Rectal smooth muscle tissue (tissue), 1 donor: ENCODE results near the gene BTN2A1.

Source experiments
- H3K27ac ChIP-seq: one replicate; pipeline ENCODE4 v1.7.0; 2013; ENCODE audit warnings: low read depth, low read length, inconsistent platforms
- H3K27me3 ChIP-seq: one replicate; pipeline ENCODE4 v1.7.0; 2013; ENCODE audit warnings: low read length; ENCODE audit not compliant: control insufficient read depth, insufficient read depth
- H3K36me3 ChIP-seq: one replicate; pipeline ENCODE4 v1.7.0; 2013; ENCODE audit warnings: low read length; ENCODE audit not compliant: control insufficient read depth, insufficient read depth
- H3K4me1 ChIP-seq: one replicate; pipeline ENCODE4 v1.7.0; 2013; ENCODE audit warnings: low read length; ENCODE audit not compliant: control insufficient read depth, insufficient read depth
- H3K4me3 ChIP-seq: one replicate; pipeline ENCODE4 v1.7.0; 2013; ENCODE audit warnings: low read length
- H3K9ac ChIP-seq: one replicate; pipeline ENCODE4 v1.7.0; 2013; ENCODE audit warnings: low read length

BTN2A1 gene

GRCh38 chr6:26476896-26477295, 19.1 kb downstream of the BTN2A1 start:
- H3K36me3 ChIP-seq = no peaks in the 10 kb centered on the region
- no peak overlapping the region for H3K27ac ChIP-seq
- no peak overlapping the region for H3K4me3 ChIP-seq
- no peaks in the 10 kb centered on the region for H3K27me3 ChIP-seq
- H3K9ac ChIP-seq = no peak overlapping the region
- peaks cover 3% of the 10 kb centered on the region for H3K4me1 ChIP-seq

- Histone ChIP-seq H3K9ac (no peak overlapping the region), H3K36me3 (no peaks in the 10 kb centered on the region), H3K27ac (no peak overlapping the region), H3K4me1 (peaks cover 3% of the 10 kb centered on the region), H3K27me3 (no peaks in the 10 kb centered on the region), H3K4me3 (no peak overlapping the region)
These were observed 19.7 kb downstream of the BTN2A1 start for GRCh38 chr6:26477426-26477825.

DNA sequence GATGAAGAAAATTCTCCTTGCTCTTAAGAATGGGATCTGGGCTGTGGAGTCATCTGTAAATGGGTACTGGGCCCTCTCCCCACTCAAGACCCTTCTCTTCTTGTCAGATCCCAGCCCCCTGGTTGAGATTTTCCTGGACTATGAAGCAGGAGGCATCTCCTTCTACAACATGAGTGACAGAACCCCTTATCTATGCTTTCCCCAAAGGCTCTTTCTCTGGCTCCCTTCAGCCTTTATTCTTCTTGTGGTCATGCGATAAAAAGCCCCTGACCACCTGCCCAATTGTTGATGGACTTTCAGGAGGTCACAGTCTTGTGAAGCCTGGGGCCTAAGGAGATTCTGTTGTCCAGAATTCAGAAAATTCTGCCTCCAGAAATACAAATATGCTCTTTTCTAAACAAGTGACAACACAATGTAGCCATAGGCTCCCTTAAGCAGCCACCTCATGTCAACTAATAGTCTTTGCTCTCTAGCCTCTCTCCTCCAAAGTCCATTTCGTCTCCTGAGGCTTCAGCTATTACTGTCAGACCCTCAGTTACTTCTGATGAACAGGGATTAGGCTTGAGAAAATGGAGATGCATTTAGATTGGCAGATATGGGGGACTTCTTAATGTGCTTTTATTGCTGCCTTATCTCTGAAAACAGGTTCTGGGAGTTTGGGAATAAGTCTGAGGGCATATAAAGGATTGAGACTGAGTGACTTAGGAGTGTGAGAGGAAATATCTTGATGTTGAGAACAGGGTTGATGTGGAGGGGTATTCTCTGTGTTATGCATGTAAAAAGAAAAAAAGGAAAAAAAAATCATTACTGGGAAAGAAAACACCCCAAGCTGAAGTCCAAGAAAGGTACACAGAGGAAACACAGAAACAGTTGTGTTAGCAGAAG, 20.6 kb downstream of the BTN2A1 start:
- Histone ChIP-seq H3K36me3 (no peaks in the 10 kb centered on the region), H3K27ac (no peak overlapping the region), H3K27me3 (no peaks in the 10 kb centered on the region), H3K4me3 (no peak overlapping the region), H3K4me1 (peaks cover 3% of the 10 kb centered on the region), H3K9ac (no peak overlapping the region)

GRCh38 chr6:26478985-26479278, 21.2 kb downstream of the BTN2A1 start:
- no peaks in the 10 kb centered on the region for H3K27me3 ChIP-seq
- peaks cover 3% of the 10 kb centered on the region for H3K4me1 ChIP-seq
- no peak overlapping the region for H3K4me3 ChIP-seq
- no peak overlapping the region for H3K9ac ChIP-seq
- H3K27ac ChIP-seq = no peak overlapping the region
- no peaks in the 10 kb centered on the region for H3K36me3 ChIP-seq

DNA sequence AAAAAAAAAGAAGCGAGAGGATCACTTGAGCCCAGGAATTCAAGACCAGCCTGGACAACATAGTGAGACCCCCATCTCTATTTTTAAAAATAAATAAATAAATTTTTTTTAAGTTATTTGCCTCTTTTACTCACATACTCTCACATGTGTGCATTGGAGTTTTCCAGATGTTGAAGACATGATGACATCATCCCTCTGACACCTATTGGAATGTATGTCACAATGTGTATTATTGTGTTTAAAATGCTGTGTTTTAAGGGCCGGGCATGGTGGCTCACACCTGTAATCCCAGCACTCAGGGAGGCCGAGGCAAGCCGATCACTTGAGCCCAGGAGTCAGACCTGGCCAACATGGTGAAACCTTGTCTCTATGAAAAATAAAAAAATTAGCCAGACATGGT, 24.6 kb downstream of the BTN2A1 start:
- no peaks in the 10 kb centered on the region for H3K27me3 ChIP-seq
- no peaks in the 10 kb centered on the region for H3K4me1 ChIP-seq
- H3K36me3 ChIP-seq = no peaks in the 10 kb centered on the region
- H3K27ac ChIP-seq = no peak overlapping the region
- H3K4me3 ChIP-seq = no peak overlapping the region
- no peak overlapping the region for H3K9ac ChIP-seq

DNA sequence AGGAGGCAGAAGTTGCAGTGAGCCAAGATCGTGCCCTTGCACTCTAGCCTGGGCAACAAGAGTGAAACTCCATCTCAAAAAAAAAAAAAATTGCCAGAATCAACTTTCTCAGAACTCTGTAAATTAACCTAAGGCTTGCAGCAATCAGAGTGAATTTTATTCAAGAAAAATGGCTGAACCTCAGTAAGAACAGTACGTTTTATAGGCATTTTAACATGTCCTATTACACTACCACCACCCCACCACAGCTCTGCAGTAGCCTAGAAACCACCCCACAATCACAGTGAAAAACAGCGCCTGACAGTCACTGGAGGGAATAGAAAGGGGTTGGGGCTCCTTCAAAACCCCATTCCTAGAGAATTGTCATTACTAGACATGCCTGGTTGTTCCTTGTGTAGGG, 26.0 kb downstream of the BTN2A1 start:
- no peaks in the 10 kb centered on the region for H3K27me3 ChIP-seq
- H3K27ac ChIP-seq = no peak overlapping the region
- H3K36me3 ChIP-seq = no peaks in the 10 kb centered on the region
- H3K9ac ChIP-seq = no peak overlapping the region
- H3K4me3 ChIP-seq = no peak overlapping the region
- H3K4me1 ChIP-seq = no peaks in the 10 kb centered on the region

DNA sequence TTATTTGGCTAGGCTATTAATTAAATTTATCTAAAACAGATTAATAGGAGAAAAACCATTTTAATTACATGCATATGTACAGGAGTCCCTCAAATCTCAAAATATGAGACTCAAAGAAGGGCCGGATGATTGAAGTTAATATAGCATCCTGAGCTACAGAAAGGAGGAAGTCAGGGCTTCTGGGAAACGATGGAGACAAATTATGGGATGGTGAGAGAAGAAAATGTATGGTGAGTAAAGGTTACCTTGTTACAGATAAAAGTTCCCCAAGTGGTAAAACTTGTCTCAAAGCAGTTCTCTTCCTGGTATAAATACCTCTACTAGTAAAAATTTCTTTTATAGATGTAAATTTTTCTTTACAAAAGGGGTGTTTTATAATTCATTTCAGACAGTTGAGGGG, 26.4 kb downstream of the BTN2A1 start:
- H3K4me3 ChIP-seq = no peak overlapping the region
- H3K36me3 ChIP-seq = no peaks in the 10 kb centered on the region
- no peaks in the 10 kb centered on the region for H3K4me1 ChIP-seq
- H3K9ac ChIP-seq = no peak overlapping the region
- no peak overlapping the region for H3K27ac ChIP-seq
- no peaks in the 10 kb centered on the region for H3K27me3 ChIP-seq

DNA sequence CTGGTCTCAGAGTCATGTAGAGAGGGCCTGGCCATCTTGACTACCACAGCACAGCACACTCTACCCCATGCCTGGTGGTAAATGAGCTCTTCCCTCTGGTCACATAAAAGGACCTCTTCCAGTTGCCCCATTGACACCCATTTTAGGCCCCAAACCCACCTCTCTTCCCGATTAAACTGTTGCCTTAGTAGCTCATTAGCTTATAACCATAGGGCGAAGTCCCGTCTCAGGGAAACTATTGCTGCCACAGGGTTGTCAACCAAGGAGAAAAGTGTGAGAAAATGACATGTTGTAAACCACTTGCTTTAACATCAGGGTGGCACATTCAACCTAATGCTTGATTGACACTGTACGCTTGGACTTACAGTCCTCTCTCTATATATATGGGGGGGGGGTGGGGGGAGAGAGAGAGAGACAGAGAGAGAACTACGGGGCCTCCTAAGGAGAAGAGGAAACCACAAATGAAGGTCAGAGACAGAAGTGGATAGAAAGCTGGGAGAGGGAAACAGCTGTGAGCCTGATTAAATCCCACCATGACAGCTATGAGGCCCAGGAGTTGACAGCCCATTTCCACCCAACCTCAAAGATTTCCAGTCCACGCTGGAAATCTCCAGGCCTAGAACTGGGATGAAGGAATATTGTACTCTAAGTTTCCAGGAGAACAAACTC, 27.5 kb downstream of the BTN2A1 start:
- Histone ChIP-seq H3K27me3 (no peaks in the 10 kb centered on the region), H3K9ac (no peak overlapping the region), H3K4me1 (no peaks in the 10 kb centered on the region), H3K27ac (no peak overlapping the region), H3K36me3 (no peaks in the 10 kb centered on the region), H3K4me3 (no peak overlapping the region)

DNA sequence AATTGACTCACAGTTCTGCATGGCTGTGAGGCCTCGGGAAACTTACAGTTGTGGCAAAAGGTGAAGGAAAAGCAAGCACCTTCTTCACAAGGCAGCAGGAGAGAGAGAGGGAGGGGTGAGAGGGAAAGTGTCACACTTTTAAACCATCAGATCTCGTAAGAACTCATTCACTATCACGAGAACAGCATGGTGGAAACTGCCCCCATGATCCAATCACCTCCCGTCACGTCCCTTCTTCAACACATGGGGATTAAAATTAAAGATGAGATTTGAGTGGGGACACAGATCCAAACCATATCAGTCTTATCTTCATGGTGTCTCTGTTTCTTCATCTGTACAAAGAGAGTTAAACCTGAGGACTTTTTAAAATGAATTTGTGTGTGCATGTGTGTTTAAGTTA, 28.6 kb downstream of the BTN2A1 start:
- H3K36me3 ChIP-seq = no peaks in the 10 kb centered on the region
- no peak overlapping the region for H3K4me3 ChIP-seq
- H3K4me1 ChIP-seq = no peaks in the 10 kb centered on the region
- H3K27ac ChIP-seq = no peak overlapping the region
- no peaks in the 10 kb centered on the region for H3K27me3 ChIP-seq
- H3K9ac ChIP-seq = no peak overlapping the region

GRCh38 chr6:26487466-26487865, 29.7 kb downstream of the BTN2A1 start:
- no peak overlapping the region for H3K4me3 ChIP-seq

DNA sequence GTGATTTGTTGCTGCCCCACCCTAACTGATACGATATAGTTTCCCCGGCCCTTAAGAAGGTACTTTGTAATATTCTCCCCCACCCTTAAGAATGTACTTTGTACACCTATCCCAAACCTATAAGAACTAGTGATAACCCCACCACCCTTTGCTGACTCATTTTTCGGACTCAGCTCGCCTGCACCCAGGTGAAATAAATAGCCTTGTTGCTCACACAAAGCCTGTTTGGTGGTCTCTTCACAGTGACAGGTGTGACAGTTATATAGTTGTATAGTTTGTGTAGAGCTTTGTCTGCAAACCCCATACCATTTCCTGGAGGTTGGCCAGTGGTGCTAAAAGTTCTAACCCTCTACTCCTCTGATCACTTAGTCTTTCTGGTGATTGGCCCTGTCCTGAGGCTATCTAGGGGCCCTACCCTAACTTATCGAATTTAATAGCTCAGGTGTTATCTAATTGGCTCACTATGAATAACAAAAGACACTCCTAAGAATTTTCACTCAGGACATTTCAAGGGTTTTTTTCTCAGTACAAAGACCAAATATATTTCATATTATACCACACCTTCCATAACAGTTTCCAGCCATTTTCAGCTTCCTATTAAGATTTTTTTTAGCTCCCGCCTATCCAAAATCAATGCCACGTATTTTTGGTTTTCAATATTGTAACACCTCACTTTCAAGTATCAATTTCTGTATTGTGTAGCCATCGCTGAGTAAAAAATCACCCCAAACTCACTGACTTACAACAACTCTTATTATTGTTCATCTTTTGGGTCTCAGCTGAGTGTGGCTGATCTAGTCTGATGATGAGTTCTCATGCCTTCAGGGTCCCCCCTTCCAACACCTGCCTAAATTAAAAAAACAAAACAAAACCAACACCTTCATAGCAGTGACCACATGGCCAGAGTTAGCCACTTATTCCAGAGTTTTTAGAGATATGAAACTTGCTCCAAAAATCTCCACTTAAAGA, 32.5 kb downstream of the BTN2A1 start:
- Histone ChIP-seq H3K4me3 (no peak overlapping the region), H3K4me1 (no peaks in the 10 kb centered on the region), H3K27me3 (no peaks in the 10 kb centered on the region), H3K9ac (no peak overlapping the region), H3K27ac (no peak overlapping the region), H3K36me3 (no peaks in the 10 kb centered on the region)

More at GRCh38 chr6:26487466-26487865, 29.7 kb downstream of the BTN2A1 start:
- no peak overlapping the region for H3K9ac ChIP-seq
- no peaks in the 10 kb centered on the region for H3K36me3 ChIP-seq
- no peaks in the 10 kb centered on the region for H3K27me3 ChIP-seq
- no peak overlapping the region for H3K27ac ChIP-seq
- no peaks in the 10 kb centered on the region for H3K4me1 ChIP-seq

- Histone ChIP-seq H3K9ac (no peak overlapping the region), H3K27me3 (no peaks in the 10 kb centered on the region), H3K36me3 (no peaks in the 10 kb centered on the region), H3K4me1 (no peaks in the 10 kb centered on the region), H3K27ac (no peak overlapping the region), H3K4me3 (no peak overlapping the region)
These were observed 33.8 kb downstream of the BTN2A1 start for GRCh38 chr6:26491604-26492003.
